Activated naive CD4-positive, alpha-beta T cell treated with anti-CD3 and anti-CD28 coated beads, Interleukin-2, amount 10 ng/mL, durations not matched to agents 7 days and 5 days (primary cell): ENCODE measurements around the gene CDRT4.
A peak's percentile ranks its signal among the peaks of the same experiment; 100 is the strongest.

Experiments used
- CTCF ChIA-PET: fragments of 350-600 bp; sonication (Branson Sonifier 250); formaldehyde crosslinking; loops from one replicate; lab custom pipeline; 2021; ENCODE audit warnings: antibody characterized with exemption; lab: Charles Lee
- DNase-seq: peaks from one replicate; pipeline ENCODE4 v3.0.0-alpha.2; 2020
- H3K27ac Mint-ChIP-seq: one replicate; pipeline ENCODE4 v1.8.0; 2021; ENCODE audit warnings: mild to moderate bottlenecking, moderate library complexity, mixed read lengths
- H3K27me3 Mint-ChIP-seq: one replicate; pipeline ENCODE4 v1.8.0; 2021; ENCODE audit warnings: mild to moderate bottlenecking, mixed read lengths
- H3K36me3 Mint-ChIP-seq: one replicate; pipeline ENCODE4 v1.8.0; 2021; ENCODE audit warnings: mixed read lengths
- H3K4me1 Mint-ChIP-seq: one replicate; pipeline ENCODE4 v1.8.0; 2021; ENCODE audit warnings: mixed read lengths
- H3K4me3 Mint-ChIP-seq: one replicate; pipeline ENCODE4 v1.8.0; 2021; ENCODE audit warnings: mild to moderate bottlenecking, moderate library complexity, mixed read lengths
- H3K9me3 Mint-ChIP-seq: one replicate; pipeline ENCODE4 v1.8.0; 2021; ENCODE audit warnings: mixed read lengths

The CDRT4 gene

GRCh38 chr17:15502369-15503112, 35.1 kb upstream of the CDRT4 start:
- peak overlapping the region; percentile 17 for H3K27ac Mint-ChIP-seq
- CTCF ChIA-PET = interaction anchor here (0.7 to 5.8 kb wide), 12 partner anchors 7 to 271 kb away, joined by 3 to 62 read pairs (median 4); no protein-coding TSS in a partner anchor
- H3K27me3 Mint-ChIP-seq = peaks cover 4% of the 10 kb centered on the region
- no peak overlapping the region for H3K4me3 Mint-ChIP-seq
- peaks cover 5% of the 10 kb centered on the region for H3K4me1 Mint-ChIP-seq
- H3K9me3 Mint-ChIP-seq = no peaks in the 10 kb centered on the region
- no peaks in the 10 kb centered on the region for H3K36me3 Mint-ChIP-seq
- DNase-seq = peak; percentile 78

- no peak overlapping the region for H3K4me3 Mint-ChIP-seq
- H3K27ac Mint-ChIP-seq = no peak overlapping the region
- DNase-seq = no peak
- no peaks in the 10 kb centered on the region for H3K36me3 Mint-ChIP-seq
- CTCF ChIA-PET = interaction anchor here (1.5 to 5.8 kb wide), 2 partner anchors 243 to 269 kb away, joined by 3 to 62 read pairs; no protein-coding TSS in a partner anchor
- H3K27me3 Mint-ChIP-seq = peaks cover 4% of the 10 kb centered on the region
- H3K9me3 Mint-ChIP-seq = no peaks in the 10 kb centered on the region
- peaks cover 5% of the 10 kb centered on the region for H3K4me1 Mint-ChIP-seq
Measured at GRCh38 chr17:15501793-15502192, 34.4 kb upstream of the CDRT4 start.

- Mint-ChIP-seq H3K36me3 (no peaks in the 10 kb centered on the region), H3K9me3 (no peaks in the 10 kb centered on the region), H3K4me3 (no peak overlapping the region), H3K27me3 (peaks cover 4% of the 10 kb centered on the region), H3K27ac (no peak overlapping the region), H3K4me1 (peaks cover 5% of the 10 kb centered on the region)
- no peak for DNase-seq
- CTCF ChIA-PET = interaction anchor here (1.5 to 5.8 kb wide), 2 partner anchors 243 to 269 kb away, joined by 3 to 62 read pairs; no protein-coding TSS in a partner anchor
Measured at GRCh38 chr17:15501282-15501681, 33.9 kb upstream of the CDRT4 start.

GRCh38 chr17:15498107-15498506, 30.7 kb upstream of the CDRT4 start:
- Mint-ChIP-seq H3K4me1 (peaks cover 5% of the 10 kb centered on the region), H3K9me3 (no peaks in the 10 kb centered on the region), H3K27ac (no peak overlapping the region), H3K4me3 (no peak overlapping the region), H3K27me3 (peaks cover 4% of the 10 kb centered on the region), H3K36me3 (no peaks in the 10 kb centered on the region)
- no peak for DNase-seq
- CTCF ChIA-PET = interaction anchor here (0.5 to 0.7 kb wide), 2 partner anchors 241 to 501 kb away, joined by 3 read pairs; no protein-coding TSS in a partner anchor

GRCh38 chr17:15496735-15497670, 29.6 kb upstream of the CDRT4 start:
- Mint-ChIP-seq H3K9me3 (no peaks in the 10 kb centered on the region), H3K27ac (no peak overlapping the region), H3K4me1 (no peaks in the 10 kb centered on the region), H3K4me3 (no peak overlapping the region), H3K27me3 (no peaks in the 10 kb centered on the region), H3K36me3 (no peaks in the 10 kb centered on the region)
- CTCF ChIA-PET = no interaction called here
- no peak for DNase-seq

- peaks cover 2% of the 10 kb centered on the region for H3K4me1 Mint-ChIP-seq
- H3K36me3 Mint-ChIP-seq = no peaks in the 10 kb centered on the region
- no peaks in the 10 kb centered on the region for H3K9me3 Mint-ChIP-seq
- H3K27ac Mint-ChIP-seq = no peak overlapping the region
- H3K27me3 Mint-ChIP-seq = no peaks in the 10 kb centered on the region
- no peak for DNase-seq
- CTCF ChIA-PET = interaction anchor here (0.7 to 1.1 kb wide), 2 partner anchors 8 to 237 kb away, joined by 3 read pairs; no protein-coding TSS in a partner anchor
- H3K4me3 Mint-ChIP-seq = no peak overlapping the region
Measured at GRCh38 chr17:15494821-15495220, 27.4 kb upstream of the CDRT4 start.

- Mint-ChIP-seq H3K4me1 (peaks cover 2% of the 10 kb centered on the region), H3K9me3 (no peaks in the 10 kb centered on the region), H3K4me3 (no peak overlapping the region), H3K36me3 (no peaks in the 10 kb centered on the region), H3K27ac (no peak overlapping the region), H3K27me3 (no peaks in the 10 kb centered on the region)
- no peak for DNase-seq
- CTCF ChIA-PET = interaction anchor here (2.0 kb wide), 1 partner anchor 9 kb away, joined by 9 read pairs; no protein-coding TSS in a partner anchor
Measured at GRCh38 chr17:15493693-15494035, 26.2 kb upstream of the CDRT4 start.

GRCh38 chr17:15492791-15493692, 25.6 kb upstream of the CDRT4 start:
- Mint-ChIP-seq H3K4me1 (peaks cover 2% of the 10 kb centered on the region), H3K36me3 (no peaks in the 10 kb centered on the region), H3K4me3 (no peak overlapping the region), H3K27ac (no peak overlapping the region), H3K9me3 (no peaks in the 10 kb centered on the region), H3K27me3 (no peaks in the 10 kb centered on the region)
- CTCF ChIA-PET = interaction anchor here (2.0 kb wide), 1 partner anchor 10 kb away, joined by 9 read pairs; no protein-coding TSS in a partner anchor
- no peak for DNase-seq

GRCh38 chr17:15492186-15492585, 24.8 kb upstream of the CDRT4 start:
- Mint-ChIP-seq H3K36me3 (no peaks in the 10 kb centered on the region), H3K27me3 (no peaks in the 10 kb centered on the region), H3K4me3 (no peak overlapping the region), H3K27ac (no peak overlapping the region), H3K9me3 (no peaks in the 10 kb centered on the region), H3K4me1 (peaks cover 2% of the 10 kb centered on the region)
- CTCF ChIA-PET = no interaction called here
- DNase-seq = no peak

- CTCF ChIA-PET = no interaction called here
- Mint-ChIP-seq H3K4me3 (no peak overlapping the region), H3K9me3 (no peaks in the 10 kb centered on the region), H3K27me3 (no peaks in the 10 kb centered on the region), H3K27ac (no peak overlapping the region), H3K36me3 (no peaks in the 10 kb centered on the region), H3K4me1 (peaks cover 2% of the 10 kb centered on the region)
- no peak for DNase-seq
Measured at GRCh38 chr17:15490634-15491261, 23.3 kb upstream of the CDRT4 start.

GRCh38 chr17:15488557-15488956, 21.1 kb upstream of the CDRT4 start:
- CTCF ChIA-PET = no interaction called here
- H3K27ac Mint-ChIP-seq = no peak overlapping the region
- no peaks in the 10 kb centered on the region for H3K27me3 Mint-ChIP-seq
- H3K4me3 Mint-ChIP-seq = no peak overlapping the region
- no peak for DNase-seq
- H3K9me3 Mint-ChIP-seq = no peaks in the 10 kb centered on the region
- H3K36me3 Mint-ChIP-seq = no peaks in the 10 kb centered on the region
- H3K4me1 Mint-ChIP-seq = peaks cover 2% of the 10 kb centered on the region

GRCh38 chr17:15485045-15485444, 17.6 kb upstream of the CDRT4 start:
- Mint-ChIP-seq H3K27ac (no peak overlapping the region), H3K27me3 (no peaks in the 10 kb centered on the region), H3K9me3 (no peaks in the 10 kb centered on the region), H3K36me3 (no peaks in the 10 kb centered on the region), H3K4me1 (no peaks in the 10 kb centered on the region), H3K4me3 (no peak overlapping the region)
- DNase-seq = no peak
- CTCF ChIA-PET = no interaction called here

- CTCF ChIA-PET = no interaction called here
- no peak overlapping the region for H3K27ac Mint-ChIP-seq
- no peaks in the 10 kb centered on the region for H3K4me1 Mint-ChIP-seq
- H3K27me3 Mint-ChIP-seq = no peaks in the 10 kb centered on the region
- DNase-seq = no peak
- no peaks in the 10 kb centered on the region for H3K9me3 Mint-ChIP-seq
- H3K4me3 Mint-ChIP-seq = no peak overlapping the region
- H3K36me3 Mint-ChIP-seq = no peaks in the 10 kb centered on the region
Measured at GRCh38 chr17:15483431-15483830, 16.0 kb upstream of the CDRT4 start.
